Measurements from ENCODE around the gene RNU6-9. TPM values are rescaled to one million over a fixed set of nuclear protein-coding genes. Genes with fewer than 3 reads are reported as not detected.
A peak's percentile ranks its signal among the peaks of the same experiment; 100 is the strongest.

RNU6-9 gene
- total and polyA plus RNA-seq, 2 of the 13 experiments (the other 11 are each of a cell fraction or from before 2014, with no cell fraction given), result under 0.01 TPM; not detected in 1

DNA sequence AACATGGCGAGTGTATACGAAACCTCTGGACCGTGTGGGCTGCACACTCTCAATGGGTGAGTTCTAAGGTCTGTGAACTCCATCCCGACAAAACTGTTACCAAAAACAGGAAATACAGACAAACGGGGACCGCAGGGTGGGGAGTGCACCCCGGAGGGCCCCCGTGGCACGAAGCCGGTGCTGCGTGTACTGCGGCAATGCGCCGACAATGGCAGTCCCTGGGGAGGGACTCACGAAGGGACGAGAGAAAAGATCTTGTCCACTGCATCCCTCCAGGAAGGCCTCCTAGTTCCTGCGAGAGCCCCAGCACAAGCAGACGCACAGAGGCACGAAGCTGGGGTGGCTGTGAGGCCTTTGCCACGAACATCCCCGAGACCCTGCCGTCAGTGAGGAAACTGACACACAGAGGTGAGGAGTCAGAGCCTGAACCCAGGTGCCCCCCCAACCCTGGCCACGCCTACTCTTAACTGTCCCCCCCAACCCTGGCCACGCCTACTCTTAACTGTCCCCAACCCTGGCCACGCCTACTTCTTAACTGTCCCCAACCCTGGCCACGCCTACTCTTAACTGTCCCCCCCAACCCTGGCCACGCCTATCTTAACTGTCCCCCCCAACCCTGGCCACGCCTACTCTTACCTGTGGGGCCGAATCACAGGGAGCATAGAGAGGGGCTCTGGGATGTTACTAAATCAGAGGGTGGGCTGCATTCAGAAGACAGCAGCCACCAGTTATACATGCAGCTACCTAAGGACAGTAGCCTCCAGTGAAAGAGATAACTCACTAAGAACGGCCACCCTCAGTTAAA lies 4.5 kb upstream of the RNU6-9 start:
- WGBS (ENCODE audit: low lambda C conversion rate), result 98% methylated on average over 28 of the region's 30 CpGs
- in situ Hi-C loops (cut with HindIII; ENCODE audit: extremely low pct_ligation_motif_present, low pct_unique_long_range_greater_than_20kb) (no loop called here), intact Hi-C loops (cut with micrococcal nuclease; ENCODE audit: unreplicated experiment) (no loop called here)
- Histone ChIP-seq H3K4me2 (ENCODE audit: low read depth, low read length) (no peak overlapping the region), H3K27me3 (ENCODE audit: control insufficient read depth in 1 of 2, insufficient read depth in 2 of 2, low read length in 2 of 2) (no peaks in the 10 kb centered on the region), H3K9ac (ENCODE audit: insufficient read depth, low read depth, low read length) (no peak overlapping the region), H3K27ac (ENCODE audit: extremely low read length, insufficient read depth, low read length) (no peak overlapping the region), H3K36me3 (replicated peaks in 1 of 2; ENCODE audit: control insufficient read depth in 1 of 2, insufficient read depth in 2 of 2, low read length in 2 of 2) (peaks cover 16 to 33% of the 10 kb centered on the region in 2 experiments; a peak in 4 of 5 replicates), H3K79me2 (ENCODE audit: insufficient read depth, low read length) (peaks cover 10% of the 10 kb centered on the region), H4K20me1 (ENCODE audit: insufficient read depth, low read length) (no peaks in the 10 kb centered on the region; the same call in 1 of the 2 replicates), H3K4me1 (ENCODE audit: insufficient read depth, low read length) (peaks cover 9% of the 10 kb centered on the region), H3K4me3 (replicated peaks in 1 of 3; ENCODE audit: insufficient read depth in 1 of 3, low read depth in 2 of 3, low read length in 3 of 3) (no peak overlapping the region), H2AFZ (ENCODE audit: low read length) (no peak overlapping the region), H3K9me3 (ENCODE audit: low read length) (no peaks in the 10 kb centered on the region)
- BruUV-seq (replicated peaks), result no TSS peak
- TF ChIP-seq ZNF230 (CRISPR knock-in tag; IDR thresholded peaks at IDR 0.05), result no peak
- TF ChIP-seq, protein P1, sequence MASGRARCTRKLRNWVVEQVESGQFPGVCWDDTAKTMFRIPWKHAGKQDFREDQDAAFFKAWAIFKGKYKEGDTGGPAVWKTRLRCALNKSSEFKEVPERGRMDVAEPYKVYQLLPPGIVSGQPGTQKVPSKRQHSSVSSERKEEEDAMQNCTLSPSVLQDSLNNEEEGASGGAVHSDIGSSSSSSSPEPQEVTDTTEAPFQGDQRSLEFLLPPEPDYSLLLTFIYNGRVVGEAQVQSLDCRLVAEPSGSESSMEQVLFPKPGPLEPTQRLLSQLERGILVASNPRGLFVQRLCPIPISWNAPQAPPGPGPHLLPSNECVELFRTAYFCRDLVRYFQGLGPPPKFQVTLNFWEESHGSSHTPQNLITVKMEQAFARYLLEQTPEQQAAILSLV (CRISPR knock-in tag; IDR thresholded peaks at IDR 0.05; ENCODE audit: borderline replicate concordance), result no peak
- TF ChIP-seq, protein P2, sequence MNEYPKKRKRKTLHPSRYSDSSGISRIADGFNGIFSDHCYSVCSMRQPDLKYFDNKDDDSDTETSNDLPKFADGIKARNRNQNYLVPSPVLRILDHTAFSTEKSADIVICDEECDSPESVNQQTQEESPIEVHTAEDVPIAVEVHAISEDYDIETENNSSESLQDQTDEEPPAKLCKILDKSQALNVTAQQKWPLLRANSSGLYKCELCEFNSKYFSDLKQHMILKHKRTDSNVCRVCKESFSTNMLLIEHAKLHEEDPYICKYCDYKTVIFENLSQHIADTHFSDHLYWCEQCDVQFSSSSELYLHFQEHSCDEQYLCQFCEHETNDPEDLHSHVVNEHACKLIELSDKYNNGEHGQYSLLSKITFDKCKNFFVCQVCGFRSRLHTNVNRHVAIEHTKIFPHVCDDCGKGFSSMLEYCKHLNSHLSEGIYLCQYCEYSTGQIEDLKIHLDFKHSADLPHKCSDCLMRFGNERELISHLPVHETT (CRISPR knock-in tag; conservative IDR thresholded peaks at IDR 0.05), result no peak
- no peak for TF ChIP-seq ZFP36L1 (CRISPR knock-in tag; IDR thresholded peaks at IDR 0.05)
- TF ChIP-seq, protein P3, sequence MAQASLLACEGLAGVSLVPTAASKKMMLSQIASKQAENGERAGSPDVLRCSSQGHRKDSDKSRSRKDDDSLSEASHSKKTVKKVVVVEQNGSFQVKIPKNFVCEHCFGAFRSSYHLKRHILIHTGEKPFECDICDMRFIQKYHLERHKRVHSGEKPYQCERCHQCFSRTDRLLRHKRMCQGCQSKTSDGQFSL (CRISPR knock-in tag; IDR thresholded peaks at IDR 0.05), result 0 out of 2 replicates have a peak, but pooled peaks have one; percentile 38
- TF ChIP-seq ZEB1 (IDR thresholded peaks at IDR 0.05; ENCODE audit: insufficient replicate concordance, low read depth), result no peak
- no peak for FAIRE-seq
- CTCF ChIA-PET (ENCODE audit: low intra/inter-chr PET ratio, low total read pairs), result no interaction called here
- no peak for ATAC-seq
- no peak for DNase-seq (ENCODE audit: low spot score)
- POLR2A ChIA-PET, result no interaction called here

Data from HepG2 (cell line).